T47D (cell line): Measurements from ENCODE around the gene MARCHF11.

Experiments
- DNase-seq, 2 experiments: peaks; one replicate each; pipeline versions ENCODE4 v3.0.0 to v3.0.0-alpha.2; 2011 to 2012; ENCODE audit warnings: low read depth in 1 of 2, low spot score in 1 of 2
- JUND ChIP-seq: IDR thresholded peaks from 2 replicates; pipeline ENCODE4 v1.6.1; 2012; ENCODE audit warnings: low read depth
- in situ Hi-C: cut with HindIII; loops from 2 replicates; pipeline ENCODE4 v1.10.0; 2016; ENCODE audit warnings: low sequenced_read_pairs, low pct_unique_long_range_greater_than_20kb

The MARCHF11 gene

DNA sequence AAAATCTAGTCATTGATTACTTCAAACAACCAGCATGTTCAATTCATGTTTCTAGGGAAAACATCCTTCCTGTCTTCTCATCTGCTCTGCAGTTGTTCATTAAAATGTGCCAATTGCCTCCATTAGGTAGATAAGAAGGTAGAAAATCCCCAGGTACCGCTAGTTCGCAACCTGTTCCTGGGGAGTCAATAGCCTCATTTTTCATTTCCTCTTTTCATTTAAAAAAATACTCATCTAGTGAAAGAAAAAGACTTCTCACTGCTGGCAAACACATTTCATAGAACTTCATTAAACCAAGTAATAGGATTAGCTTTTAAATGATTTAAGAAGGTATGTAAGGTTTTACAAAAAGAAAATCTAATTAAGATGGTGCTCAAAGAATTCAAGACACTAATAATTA, 113.3 kb downstream of the MARCHF11 start:
- no peak for TF ChIP-seq JUND
- in situ Hi-C loops, result no loop called here
- DNase-seq, result no peak

DNA sequence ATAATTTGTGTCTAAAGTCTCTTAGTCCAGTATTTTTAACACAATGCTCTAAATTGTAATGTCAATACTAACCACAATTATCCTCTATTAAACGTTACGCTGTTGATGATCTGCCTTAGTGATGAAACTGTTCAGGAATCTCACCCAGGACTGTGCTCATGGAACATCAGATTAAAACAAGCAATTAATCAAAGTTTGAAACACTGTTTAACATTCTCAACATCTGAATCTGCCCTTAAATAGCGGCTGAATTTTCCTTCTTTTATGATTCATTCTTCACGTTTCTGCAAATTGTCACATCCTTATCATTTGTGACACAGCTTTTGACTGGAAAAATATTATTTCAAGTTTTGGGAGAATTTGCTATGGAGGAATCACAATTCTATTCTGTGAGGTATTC, 113.8 kb downstream of the MARCHF11 start:
- DNase-seq, result no peak
- no peak for TF ChIP-seq JUND
- in situ Hi-C loops, result no loop called here

DNA sequence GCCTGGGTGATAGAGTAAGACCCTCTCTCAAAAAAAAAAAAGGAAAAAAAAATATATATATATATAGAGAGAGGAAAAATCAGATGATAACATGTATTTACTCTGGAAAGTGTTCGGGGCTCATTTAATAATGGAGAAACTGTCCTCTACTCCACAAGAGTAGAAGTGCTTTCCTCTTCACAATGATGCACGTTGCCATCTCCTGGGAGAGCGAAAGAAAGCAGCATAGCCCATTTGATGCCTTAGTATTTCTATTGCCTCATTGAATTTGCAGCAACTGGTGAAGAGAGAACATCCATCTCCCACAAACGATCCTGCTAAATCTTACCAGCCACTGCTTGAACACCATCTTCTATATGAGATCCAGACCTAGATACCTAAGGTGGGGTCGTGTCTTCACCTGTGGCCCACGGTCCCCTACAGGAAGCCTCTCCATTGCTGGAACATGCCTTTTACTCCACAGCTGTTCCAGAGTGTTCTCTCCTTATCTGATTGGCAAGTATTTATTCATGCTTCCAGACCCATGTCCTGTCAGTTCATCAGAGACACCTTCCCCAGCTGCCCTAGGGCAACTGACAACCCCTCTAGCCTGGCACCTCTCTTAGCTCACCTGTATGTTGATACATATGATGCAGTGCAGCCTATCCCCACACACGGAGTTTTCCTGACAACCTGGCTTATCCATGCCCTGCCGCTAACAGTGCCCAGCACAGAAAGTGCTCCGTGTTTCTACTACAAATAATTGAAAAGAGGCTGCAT, 115.3 kb downstream of the MARCHF11 start:
- no peak for DNase-seq
- in situ Hi-C loops, result no loop called here
- TF ChIP-seq JUND, result no peak

DNA sequence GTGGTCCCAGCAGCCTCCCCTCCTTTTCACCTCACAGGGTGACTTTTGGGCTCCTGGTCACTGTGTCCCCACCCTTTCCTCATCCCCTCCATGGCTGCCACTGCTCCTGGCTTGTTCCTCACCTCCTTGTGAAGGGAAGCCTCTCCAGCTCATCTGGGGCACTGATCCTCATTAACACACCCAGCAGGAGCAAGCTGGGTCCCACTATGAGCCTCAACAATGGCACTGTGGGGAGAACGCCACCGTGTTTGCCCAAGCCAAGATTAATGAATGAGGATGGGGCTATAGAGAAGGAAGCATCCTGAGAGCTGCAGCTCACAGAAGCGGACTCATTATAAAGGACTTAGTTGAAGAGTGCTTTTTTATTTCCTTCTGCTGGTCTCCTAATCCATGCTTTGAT, 118.4 kb downstream of the MARCHF11 start:
- in situ Hi-C loops, result no loop called here
- TF ChIP-seq JUND, result no peak
- no peak for DNase-seq

DNA sequence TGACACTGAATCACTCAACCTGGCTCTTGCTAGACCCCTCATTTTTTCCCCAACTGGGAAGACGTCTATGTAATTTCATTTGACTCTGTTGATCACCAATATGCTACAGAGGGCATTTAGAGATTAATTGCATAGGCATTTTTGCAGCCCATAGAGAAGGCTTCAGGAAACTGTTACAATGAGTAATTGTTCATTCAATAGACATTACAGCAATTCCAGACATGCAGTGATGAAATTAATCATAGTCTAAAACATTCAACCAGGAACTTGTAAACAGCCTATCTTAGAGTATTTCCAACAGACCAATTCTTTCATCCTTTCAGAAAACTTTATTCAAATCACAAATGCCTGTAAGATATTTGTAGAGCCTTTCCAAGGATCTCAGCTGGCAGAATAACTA, 122.3 kb downstream of the MARCHF11 start:
- no peak for TF ChIP-seq JUND
- no peak for DNase-seq
- in situ Hi-C loops, result no loop called here

DNA sequence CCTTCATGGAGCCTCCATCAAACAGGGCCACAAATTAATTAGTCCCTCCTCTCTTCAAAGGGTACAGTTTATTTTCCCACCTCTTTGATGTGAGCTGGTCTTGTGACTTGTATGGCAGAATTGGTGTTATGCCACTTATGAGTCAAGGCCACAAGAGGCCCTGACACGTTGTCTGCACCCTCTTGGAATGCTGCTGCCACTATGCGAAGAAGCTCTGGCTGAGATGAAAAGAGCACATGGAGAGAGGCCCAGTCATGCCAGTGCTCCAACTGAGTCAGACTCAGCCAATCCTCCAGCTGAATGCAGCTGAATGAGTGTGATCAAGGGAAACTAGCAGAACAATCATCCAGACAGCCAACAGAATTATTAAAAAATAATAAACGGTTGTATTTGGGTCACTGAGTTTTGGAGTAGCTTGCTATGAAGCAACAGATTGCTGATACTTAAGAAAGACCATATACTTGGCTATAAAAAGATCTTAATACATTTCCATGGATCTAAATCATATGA, 128.3 kb downstream of the MARCHF11 start:
- no peak for TF ChIP-seq JUND
- in situ Hi-C loops, result no loop called here
- DNase-seq, result no peak

DNA sequence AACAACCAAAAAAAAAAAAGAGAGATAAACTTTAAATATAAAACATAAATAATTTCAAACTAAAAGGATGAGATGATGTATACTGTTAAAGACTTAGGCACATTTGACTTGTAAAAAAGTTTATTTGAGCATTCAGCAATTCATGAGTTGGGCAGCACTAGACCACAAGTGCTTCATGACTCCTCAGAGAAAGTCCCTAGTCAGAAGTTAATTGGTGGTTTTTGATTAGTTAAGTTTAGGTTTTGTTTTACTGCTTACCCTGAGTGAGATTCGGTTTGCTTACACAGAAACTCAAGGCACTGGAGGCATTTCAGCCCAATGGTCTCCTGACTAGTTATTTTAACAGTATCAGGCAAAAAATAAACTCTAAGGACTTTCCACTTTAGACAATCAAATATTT, 129.2 kb downstream of the MARCHF11 start:
- TF ChIP-seq JUND, result no peak
- DNase-seq, result no peak
- in situ Hi-C loops, result no loop called here

DNA sequence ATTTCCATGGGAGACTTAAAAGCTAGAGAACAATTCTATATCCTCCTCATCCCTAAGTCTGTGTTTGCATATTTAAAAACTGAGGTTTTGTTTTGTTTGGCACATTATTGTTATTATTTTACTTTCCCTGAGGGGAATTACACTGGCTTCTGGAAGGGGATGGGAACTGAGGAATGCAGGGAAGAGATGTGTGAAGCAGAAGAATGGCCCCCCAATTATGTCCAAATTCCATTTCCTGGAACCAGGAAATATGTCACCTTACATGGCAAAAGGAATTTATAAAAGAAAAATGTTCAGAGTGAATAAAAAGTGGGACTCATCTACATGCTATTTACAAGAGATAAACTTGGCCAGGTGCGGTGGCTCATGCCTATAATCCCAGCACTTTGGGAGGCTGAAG, 129.8 kb downstream of the MARCHF11 start:
- TF ChIP-seq JUND, result no peak
- in situ Hi-C loops, result no loop called here

DNA sequence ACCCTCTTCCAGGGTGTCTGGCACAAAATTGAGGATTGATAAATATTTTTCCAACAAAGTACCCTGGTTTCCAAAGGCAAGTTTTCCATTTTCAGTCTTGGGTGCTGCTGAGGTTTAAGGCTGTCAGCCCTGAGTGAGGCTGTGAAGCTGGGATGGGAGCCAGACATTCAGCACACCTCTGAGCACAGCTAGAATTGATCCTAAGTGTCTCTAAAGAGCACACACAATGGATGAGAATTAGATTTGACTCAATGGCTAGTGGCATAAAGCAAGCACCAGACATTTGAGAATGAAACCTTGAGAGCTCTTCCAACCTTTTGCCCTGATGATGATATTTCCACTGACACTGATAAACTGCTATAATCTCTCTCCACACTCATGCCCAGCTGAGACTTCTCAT, 131.5 kb downstream of the MARCHF11 start:
- DNase-seq, result no peak
- TF ChIP-seq JUND, result no peak
- in situ Hi-C loops, result no loop called here

More for the DNA sequence above, 129.8 kb downstream of the MARCHF11 start:
- DNase-seq, result no peak

DNA sequence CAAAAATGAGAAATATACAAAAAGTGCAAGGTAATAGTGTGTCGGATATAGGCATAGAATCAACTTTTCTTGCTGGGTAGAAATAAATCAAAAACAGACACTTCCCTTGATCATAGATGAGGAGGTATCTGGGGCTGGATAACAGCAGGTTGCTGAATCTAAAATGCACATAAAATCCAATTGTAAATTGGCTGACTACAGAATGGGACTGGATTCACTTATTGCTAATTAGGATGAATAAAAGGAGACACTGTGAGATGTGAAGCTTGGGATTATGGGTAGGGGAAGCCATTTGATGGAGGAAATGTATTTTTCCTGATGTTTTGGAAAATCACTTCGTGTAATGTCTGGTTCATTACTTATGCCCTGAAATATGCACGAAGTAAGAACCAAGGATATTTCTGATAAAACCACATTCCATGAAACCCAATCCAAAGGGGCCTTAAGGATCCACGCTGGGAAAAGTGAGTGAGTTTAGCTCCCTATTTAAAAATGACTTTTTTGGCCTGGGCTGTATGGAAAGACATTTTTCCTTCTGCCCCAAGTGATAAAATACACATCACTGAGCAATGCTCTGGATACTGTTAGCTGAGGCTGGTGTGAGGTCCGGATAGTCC, 136.1 kb downstream of the MARCHF11 start:
- no peak for TF ChIP-seq JUND
- DNase-seq, result no peak
- in situ Hi-C loops, result no loop called here

DNA sequence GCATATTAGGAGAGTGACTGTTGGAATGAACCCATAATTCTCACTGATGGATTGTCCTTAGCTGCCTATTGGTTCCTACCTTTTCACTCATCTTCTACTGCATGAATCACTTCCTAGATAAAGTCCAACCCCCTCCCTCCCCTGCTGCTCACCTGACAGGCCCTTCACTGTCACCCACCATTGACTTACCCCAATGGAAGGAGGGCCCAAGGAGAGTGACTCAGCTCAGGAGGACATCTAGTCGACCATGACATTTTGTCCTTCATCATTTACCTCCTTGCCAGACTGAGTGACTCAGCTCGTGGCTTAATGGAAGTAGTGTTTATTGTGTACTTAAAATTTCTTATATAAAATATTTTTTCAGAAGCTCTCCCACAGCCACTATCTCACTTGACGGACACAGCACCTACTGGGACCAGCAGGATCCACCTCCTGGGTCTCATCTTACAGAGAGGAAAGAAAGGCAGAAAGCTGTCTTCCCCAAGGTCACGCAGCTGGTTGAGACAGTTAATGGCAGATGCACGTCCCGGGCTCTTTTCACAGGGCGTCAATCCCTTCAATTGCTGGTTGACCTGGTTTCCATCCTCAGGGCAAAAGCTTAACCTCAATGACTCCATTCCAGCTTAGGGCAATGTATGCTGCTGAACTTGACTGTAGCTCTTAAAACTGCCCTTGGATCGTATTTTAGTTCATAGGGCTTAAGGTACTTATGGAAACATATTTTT, 142.3 kb downstream of the MARCHF11 start:
- DNase-seq, result no peak
- no peak for TF ChIP-seq JUND
- in situ Hi-C loops, result no loop called here

DNA sequence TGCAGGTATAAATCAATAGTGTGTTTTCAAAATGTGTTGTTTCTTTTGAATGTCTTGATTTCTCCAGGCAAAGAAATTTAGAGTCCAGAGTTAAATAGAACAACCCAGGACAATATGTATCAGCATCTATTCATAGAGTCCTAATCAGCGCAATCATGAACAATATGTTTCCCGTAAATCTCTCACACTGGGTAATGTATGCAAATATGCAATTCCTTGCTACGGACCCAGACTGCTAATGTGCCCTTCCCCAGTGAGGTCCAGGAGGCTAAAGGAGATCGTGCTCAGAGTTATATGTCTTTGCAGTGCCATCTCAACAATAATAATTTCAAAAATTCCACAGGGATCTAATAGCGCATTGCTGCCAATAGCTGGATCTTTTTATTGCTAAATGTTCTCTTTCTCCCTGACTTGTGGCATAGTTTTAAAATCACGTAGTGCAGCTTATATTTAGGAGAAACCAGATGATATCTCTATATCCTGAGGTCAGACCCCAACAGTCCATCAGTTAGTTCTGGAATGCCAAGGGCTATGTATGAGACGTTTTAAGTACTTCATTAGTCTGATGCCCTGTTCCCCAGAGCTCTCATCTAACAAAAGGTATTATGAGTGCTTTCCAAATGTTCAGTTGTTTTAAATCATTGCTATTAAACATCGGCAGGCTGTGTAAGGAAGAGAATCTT, 145.1 kb downstream of the MARCHF11 start:
- no peak for DNase-seq
- TF ChIP-seq JUND, result no peak
- in situ Hi-C loops, result no loop called here
